HG02588 (cell line): Measurements from ENCODE around the gene INPPL1.

Source experiments
- ATAC-seq: cut with Tn5 transposase; IDR thresholded peaks from one replicate; pipeline ENCODE4 v1.9.1; 2021; ENCODE audit warnings: mild to moderate bottlenecking, moderate library complexity; ENCODE audit not compliant: unreplicated experiment

INPPL1 gene

DNA sequence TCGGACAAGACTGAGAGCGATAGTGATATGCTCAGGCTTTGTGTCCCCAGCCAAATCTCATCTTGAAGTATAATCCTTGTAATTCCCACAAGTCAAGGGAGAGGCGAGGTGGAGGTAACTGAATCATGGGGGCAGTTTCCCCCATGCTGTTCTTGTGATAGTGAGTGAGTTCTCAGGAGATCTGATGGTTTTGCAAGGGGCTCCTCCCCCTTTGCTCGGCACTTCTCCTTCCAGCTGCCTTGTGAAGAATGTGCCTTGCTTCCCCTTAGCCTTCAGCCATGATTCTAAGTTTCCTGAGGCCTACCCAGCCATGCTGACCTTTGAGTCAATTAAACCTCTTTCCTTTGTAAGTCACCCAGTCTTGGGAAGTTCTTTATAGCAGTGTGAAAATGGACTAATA lies 15.5 kb upstream of the INPPL1 start:
- ATAC-seq: no peak

DNA sequence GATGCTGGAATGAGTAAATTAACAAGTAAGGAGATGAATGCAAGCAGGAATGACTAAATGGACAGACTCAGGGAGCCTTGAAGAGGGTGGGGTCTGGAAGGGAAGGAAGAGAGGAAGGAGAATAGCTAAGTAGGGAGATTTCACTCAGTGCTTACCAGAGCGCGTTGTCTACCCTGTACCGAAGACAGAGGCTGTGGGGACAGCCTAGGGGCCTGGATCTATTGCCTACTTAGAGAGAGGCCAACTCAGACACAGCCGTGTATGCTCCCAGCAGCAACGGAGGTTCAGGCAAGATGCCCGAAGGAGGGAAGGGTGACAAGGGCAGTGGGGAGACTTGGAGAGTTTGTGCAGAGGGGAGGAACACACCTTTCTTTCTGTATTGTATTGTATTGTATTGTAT lies 7.9 kb upstream of the INPPL1 start, which contains the start of gene FOLR2:
Gene FOLR2 (plus strand): TSS at position 157 of the 400 bp plus-strand sequence. CDS start 1,791 bp downstream, outside the sequence.
- ATAC-seq: no peak

DNA sequence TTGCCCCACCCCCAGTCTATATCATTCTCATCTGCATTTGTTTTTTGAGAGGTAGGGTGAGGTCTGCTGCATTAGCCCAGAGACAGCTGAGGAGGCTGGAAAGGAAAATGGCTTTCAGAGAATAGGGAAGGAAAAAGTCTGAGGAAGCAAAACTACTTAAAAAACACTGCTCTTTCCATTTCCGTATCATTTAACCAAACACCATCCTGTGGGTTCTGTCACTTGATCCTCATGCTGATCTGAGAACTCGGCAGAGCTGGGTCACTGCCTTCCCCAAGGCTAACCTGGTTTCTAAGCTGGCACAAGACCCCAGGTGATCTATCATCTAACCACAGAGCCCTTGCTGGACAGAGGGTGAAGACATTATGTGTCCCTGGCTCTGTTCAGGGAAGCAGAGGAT lies 6.7 kb upstream of the INPPL1 start:
- ATAC-seq: no peak

DNA sequence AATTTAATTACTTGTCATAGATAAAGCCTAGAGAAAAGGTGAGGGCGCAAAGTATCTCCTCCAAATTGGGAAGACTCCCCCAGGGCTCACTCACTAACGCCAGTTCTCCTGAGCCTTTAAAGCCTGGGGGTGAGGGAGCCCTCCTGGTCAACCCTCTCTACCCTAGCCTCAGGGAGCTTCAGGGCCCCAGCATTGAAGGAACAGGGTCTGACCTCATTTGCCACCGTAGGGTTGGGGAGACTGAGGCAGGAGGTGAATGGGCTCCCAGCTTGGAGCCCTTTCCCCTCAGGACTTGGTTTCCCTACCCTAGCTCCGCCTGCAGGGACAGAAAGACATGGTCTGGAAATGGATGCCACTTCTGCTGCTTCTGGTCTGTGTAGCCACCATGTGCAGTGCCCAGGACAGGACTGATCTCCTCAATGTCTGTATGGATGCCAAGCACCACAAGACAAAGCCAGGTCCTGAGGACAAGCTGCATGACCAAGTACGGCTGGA lies 6.3 kb upstream of the INPPL1 start:
- ATAC-seq: no peak

DNA sequence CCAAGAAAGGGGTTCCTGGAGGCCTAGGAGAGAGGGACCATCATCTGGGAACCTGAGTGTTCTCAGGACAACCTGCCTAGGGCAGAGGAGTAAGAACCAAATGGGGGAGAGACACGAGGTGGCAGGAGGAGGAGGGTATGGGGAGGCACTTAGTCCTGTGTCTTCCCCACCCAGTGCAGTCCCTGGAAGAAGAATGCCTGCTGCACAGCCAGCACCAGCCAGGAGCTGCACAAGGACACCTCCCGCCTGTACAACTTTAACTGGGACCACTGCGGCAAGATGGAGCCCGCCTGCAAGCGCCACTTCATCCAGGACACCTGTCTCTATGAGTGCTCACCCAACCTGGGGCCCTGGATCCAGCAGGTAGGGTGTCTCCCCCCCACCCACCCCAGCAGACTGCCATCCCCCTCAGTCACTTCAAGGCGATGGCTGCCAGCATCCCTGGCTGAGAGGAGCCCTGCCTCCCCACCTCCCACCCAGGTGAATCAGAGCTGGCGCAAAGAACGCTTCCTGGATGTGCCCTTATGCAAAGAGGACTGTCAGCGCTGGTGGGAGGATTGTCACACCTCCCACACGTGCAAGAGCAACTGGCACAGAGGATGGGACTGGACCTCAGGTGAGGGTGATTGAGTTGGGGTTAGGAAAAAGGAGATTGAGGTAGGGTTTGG lies 3.7 kb upstream of the INPPL1 start:
- ATAC-seq: no peak

DNA sequence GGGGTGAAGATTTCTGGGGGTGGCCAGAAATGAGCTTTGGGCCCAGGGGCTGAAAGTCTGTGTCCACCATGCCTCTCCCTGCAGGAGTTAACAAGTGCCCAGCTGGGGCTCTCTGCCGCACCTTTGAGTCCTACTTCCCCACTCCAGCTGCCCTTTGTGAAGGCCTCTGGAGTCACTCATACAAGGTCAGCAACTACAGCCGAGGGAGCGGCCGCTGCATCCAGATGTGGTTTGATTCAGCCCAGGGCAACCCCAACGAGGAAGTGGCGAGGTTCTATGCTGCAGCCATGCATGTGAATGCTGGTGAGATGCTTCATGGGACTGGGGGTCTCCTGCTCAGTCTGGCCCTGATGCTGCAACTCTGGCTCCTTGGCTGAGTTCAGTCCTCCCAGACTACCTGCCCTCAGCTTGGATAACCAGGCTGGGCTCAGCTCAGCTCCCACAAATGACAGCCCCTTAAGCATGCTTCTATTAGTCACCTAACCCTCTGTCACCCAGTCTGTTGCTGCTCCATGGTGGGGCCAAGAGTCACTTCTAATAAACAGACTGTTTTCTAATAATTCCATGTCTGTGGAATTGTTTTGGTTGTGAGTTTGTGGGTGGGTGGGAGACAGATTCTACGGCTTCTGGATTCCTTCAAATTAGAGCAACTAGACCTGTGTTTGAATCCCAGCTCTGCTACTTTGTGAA lies 3.0 kb upstream of the INPPL1 start:
- ATAC-seq: no peak

DNA sequence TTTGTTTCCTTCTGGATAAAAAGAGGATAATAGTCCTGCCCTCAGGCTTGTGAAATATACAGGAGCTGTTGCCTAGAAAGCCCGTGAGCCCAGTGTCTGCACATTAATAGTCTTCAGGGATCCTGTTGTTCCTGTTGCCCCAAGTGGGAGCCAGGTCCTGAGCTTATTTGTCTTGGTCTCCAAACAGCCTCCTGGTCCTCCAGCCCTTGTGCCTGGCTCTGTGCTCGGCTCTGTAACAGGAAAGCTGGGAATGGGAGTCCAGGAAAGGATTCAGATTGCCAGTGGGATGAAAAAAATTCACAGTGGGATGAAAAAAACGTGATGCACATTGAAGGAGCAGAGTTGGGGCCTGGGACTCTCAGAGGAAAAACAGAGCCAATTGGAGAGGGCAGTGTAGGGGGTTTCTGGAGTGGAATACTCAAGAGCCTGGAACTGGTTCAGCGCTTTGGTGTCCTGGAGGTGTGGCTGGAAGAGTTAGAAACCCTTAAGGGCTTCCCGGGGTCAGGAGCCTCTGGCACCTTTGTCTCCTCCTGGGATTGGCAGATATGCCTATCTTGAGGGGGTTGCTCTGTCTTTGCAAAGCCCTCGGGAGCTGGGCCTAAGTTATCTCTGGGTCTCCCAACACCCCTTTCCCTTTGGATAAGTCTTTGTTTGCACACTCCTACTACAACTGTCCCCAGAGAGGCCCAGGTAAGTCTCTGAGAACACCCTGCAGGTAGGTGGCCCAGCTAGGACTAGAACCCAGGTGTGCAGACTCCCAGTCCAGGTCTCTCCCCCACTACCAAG lies 2.3 kb upstream of the INPPL1 start:
- ATAC-seq: no peak

DNA sequence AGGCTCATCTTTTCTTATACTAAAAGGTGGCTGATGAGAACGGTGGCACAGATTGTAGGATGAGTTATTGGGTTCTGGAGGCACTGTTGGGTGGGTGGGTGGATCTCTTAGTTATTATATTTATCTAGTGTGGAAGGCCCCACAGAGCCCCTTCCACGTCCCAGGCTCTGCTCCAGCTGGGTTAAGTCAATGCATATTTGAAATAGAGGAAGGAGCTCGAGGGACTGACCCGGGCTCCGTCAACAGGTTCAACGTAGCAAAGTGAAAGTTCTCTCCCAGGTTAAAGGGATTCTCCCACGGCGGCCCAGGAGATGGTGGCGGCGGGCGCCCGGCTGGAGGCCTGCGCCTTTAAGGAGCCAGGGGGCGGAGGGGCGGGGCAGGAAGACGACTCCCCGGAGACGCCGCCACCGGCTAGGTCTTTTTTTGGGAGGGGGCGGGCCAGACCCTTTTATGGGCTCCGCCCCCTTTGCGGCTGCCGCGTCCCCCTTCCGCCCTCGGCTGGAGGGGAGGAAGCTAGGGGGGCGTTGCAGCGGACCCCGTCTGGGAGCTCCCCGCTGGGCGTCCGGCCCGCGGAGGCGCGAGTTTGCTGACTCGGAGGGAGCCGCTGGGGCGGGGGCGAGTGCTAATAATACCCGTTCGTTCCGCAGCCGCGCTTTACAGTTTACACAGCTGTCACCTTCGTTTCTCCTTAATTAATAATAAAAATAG lies 1.5 kb upstream of the INPPL1 start:
- ATAC-seq: peak; percentile 59

DNA sequence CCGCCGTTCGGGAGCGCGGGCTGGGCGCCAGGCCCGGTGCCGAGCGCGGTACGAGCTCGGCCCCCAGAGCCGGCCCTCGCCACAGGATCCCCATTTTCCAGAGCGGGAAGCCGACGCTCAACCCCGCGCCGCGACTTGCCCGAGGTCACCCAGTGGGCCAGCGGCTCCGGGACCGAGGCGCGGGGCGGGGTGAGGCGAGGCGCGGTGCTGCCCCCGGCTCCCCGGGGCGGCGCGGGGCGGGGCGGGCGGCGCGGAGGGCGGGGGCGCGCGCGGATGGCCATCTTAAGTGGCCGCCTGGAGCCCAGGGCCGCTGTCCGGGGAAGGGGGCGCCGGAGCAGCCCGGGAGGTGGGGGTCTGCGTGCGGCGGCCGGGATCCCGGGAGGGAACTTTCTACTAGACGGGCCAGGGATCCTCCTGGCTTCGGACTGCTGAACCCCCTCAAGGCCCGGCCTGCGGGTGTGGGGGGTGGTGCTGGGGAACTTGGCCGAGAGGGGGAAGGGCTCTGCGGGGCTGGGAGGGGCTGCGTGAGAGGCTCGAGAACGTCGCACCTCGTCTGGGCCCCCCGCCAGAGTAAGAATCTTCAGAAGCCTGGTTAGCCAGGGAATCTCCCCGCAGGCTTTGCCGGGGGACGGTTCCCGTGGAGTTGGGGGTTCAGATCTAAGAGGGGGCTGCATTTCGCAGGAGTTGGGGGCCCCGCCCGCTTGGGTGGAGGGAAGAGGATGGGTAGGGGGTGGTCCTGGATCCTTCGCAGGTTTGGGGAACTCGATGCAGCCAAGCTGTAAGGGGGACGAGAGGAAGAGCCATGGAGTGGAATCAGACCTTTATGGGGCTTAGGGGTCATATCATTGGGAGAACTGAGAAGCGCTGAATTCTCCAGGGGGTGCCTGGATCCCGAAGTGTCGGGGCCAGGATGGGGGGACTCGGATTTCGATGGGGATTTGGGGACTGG lies 678 bp upstream of the INPPL1 start:
- peak; percentile 52 for ATAC-seq

DNA sequence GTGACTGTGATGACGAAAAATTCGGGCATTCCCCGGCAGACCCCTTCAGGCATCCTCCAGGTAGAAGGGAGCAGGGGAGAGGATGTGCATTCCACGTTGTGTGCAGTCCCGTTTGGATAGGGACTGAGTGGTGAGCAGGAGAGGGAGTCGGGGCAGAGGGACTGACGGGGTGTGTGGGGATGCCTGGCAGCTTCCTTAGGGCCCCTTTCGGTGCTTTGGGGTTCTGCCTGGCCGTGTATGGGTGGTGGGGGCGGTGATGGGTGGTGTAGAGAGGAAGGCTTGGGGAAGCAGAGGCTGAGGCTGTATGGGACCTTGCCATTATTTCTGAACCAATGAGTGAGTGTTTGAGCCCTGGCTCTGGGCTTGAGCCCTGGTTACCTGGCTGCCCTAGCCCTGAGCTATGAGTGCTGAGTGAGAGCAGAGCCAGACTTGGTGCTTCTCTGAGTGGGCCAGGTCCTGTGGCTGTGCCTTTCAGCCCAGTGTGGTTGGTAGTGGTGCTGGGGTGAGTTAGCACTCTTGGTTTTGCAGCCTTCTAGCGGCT lies 914 bp downstream of the INPPL1 start:
- ATAC-seq: no peak

DNA sequence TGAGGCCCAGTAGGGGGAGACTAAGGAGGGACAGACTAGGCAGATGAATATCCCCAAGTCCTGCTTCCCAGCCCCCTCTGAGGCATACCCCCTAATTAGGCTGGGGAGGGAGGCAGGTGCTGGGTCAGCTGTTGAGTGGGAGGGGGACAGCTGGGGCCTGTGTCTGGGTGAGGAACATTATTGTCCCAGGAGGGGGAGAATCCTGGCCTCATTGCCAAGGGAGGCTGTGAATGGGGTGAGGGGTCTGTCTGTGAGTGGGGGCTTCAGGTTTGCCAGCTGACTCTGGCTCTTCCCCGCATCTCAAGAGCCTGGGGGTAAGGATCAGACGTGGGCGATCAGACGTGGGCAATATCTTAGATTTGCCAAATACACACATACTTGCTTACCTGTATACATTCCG lies 2.1 kb downstream of the INPPL1 start:
- ATAC-seq: no peak

DNA sequence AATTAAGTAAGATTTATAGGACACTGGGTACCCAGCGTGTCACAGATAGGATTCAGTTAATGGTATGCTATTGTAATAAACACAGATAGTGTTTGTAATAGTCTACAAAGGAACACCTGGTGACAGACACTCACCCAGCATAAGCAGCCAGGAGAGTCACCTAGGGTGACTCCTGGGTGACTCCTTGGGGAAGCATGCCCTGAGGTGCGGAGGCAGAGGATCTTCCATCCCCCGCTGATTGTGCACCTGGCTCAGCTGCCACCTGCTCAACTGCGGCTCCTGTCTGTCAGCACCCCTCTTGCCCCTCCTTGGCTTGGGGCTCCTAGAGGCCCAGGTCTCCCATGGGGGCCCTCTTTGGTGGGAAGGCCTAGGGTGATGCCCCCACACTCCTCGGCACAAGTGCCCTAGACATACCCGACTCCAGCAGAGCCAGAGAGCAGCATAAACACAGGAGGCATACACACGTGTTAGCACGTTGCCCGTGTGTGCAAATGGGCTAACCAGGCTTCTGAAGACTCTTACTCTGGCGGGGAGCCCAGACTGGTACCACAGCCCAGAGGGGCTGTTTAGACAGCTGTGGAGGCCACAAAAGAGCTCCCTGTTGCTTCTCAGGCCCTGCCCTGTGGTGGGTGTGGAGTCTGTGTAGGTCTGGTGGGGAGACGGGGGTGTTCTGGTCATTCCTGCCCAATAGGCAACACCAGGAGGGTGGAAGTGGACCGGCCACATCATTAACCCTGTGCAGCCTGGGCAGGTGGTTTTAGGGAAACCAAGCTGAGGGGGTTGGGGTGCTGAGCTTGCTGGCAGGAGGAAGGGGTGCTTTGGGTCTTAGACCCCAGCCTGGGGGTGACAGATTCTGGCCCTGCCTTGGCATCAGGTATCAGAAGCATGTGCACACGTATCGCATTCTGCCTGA lies 3.0 kb downstream of the INPPL1 start:
- ATAC-seq: no peak

DNA sequence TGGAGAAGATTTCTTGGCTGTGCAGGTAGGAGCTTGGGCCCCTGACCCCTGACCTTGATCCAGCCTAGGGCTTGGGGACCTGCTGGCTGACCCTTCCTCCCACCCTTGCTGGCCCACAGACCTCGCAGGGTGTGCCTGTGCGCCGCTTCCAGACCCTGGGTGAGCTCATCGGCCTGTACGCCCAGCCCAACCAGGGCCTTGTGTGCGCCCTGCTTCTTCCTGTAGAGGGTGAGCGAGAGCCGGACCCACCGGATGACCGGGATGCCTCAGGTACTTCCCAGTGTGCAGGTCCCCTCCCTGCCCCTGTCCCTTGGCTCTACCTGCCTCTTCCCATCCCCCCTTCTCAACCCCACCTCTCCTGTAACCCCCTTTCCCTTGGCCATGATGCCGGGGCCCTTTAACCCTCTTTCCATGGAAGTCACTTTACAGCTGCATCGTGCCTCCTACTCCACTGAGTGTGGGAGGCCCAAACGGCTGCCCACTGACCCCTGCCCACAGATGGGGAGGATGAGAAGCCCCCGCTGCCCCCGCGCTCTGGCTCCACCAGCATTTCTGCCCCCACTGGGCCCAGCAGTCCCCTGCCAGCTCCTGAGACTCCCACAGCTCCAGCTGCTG lies 3.8 kb downstream of the INPPL1 start:
- ATAC-seq: no peak

DNA sequence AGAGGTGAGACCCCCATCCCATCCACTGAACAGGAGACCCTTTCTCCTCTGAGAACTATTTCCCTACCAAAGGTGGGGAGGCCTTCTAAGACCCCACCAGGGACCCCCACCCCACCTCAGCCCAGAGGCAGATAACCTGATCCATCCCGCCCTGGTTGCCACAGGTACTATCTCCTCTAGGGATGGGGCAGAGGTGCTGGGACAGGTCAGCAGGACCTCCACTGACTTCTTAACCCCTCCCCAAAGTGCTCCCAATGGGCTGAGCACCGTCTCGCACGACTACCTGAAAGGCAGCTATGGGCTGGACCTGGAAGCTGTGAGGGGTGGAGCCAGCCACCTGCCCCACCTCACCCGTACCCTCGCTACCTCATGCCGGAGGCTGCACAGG lies 4.3 kb downstream of the INPPL1 start:
- no peak for ATAC-seq

DNA sequence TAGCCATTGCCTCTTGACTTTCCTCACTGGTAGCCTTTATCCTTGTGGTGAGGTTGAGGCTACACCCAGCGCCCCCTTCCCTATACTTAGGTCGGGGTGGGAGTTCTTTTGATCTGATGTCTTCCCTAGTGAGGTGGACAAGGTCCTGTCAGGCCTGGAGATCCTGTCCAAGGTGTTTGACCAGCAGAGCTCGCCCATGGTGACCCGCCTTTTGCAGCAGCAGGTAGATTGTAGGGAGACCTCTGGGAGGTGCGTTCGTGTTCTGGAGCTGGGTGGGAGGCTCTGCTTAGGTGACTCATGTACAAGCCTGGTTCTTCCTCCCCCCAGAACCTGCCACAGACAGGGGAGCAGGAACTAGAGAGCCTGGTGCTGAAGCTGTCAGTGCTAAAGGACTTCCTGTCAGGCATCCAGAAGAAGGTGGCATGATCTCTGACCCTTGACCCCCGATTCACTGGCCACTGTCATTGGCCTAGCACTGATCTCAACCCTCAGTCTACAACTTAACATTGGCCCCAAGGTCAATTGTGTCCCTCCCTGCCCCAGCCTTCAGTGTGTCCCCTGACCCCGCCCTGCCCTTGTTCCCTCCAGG lies 4.9 kb downstream of the INPPL1 start:
- no peak for ATAC-seq

DNA sequence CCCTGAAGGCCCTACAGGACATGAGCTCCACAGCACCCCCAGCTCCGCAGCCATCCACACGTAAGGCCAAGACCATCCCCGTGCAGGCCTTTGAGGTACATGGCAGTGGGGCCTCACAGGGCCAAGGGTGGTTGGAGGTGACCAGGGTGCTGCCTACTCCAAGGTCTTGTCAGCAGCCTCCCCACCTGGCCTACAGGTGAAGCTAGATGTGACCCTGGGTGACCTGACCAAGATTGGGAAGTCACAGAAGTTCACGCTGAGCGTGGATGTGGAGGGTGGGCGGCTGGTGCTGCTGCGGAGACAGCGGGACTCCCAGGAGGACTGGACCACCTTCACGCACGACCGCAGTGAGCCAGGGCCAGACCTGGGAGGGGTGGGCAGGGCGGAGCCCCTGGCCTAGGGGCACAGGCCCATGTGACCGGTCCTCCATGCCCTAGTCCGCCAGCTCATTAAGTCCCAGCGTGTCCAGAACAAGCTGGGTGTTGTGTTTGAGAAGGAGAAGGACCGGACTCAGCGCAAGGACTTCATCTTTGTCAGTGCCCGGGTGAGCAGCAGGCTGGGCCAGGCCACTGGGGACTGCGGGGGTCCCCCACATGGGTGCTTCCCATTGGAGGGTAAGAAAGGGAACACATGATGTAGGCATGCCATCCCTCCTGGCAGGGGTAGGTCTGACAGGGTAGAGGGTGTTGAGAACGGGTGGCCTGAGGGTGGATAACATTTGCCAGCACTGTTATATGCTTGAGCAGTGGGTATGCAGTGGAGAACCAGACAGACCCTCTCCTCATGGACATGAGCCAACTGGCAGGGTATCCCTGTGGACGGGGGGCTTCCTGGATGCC lies 5.6 kb downstream of the INPPL1 start:
- ATAC-seq: no peak

DNA sequence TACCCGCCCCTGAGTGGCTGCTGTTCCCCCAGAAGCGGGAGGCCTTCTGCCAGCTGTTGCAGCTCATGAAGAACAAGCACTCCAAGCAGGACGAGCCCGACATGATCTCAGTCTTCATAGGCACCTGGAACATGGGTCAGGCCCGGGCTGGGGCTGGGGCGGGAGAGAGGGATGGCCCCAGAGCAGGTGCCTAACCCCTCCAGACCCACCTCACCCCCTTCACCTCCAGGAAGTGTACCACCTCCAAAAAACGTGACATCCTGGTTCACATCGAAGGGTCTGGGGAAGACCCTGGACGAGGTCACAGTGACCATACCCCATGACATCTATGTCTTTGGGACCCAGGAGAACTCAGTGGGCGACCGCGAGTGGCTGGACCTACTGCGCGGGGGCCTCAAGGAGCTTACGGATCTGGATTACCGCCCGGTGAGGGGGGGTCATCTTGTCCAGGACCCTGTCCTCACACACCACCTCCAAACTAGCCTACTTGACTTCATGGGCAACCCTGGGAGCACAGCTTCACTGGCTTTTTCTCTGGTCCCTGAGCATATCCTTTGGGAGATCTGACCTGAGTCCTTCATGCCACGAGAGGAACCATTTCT lies 6.3 kb downstream of the INPPL1 start:
- ATAC-seq: no peak
